SU-DHL-6 (cell line): ENCODE data around the gene VAPB.

Source experiments
- H2AFZ ChIP-seq: fragments of 200-600 bp; sonication (generic); 2 replicates; pipeline ENCODE4 v1.6.1; 2014; ENCODE audit warnings: low read depth, mild to moderate bottlenecking, moderate library complexity, mixed read lengths, antibody characterized with exemption, low read length; ENCODE audit not compliant: severe bottlenecking
- H3F3A ChIP-seq: fragments of 200-600 bp; shearing (Covaris generic); 2 replicates; pipeline ENCODE4 v1.6.0; 2016; ENCODE audit warnings: antibody characterized with exemption, mild to moderate bottlenecking; ENCODE audit not compliant: insufficient read depth
- H3K27ac ChIP-seq: fragments of 200-600 bp; sonication (generic); 2 replicates; pipeline ENCODE4 v1.5.1; 2016; ENCODE audit warnings: low read depth, mild to moderate bottlenecking, low read length, moderate library complexity, mixed read lengths
- H3K27me3 ChIP-seq: fragments of 200-600 bp; sonication (generic), shearing (Covaris generic); 2 replicates; pipeline ENCODE4 v1.6.0; 2014; ENCODE audit warnings: mild to moderate bottlenecking, low read length
- H3K36me3 ChIP-seq: fragments of 200-600 bp; sonication (generic); 2 replicates; pipeline ENCODE4 v1.6.1; 2014; ENCODE audit warnings: mild to moderate bottlenecking, low read length, mixed read lengths
- H3K4me2 ChIP-seq: fragments of 300-600, 200-600 bp; shearing (Covaris generic), sonication (generic); 2 replicates; pipeline ENCODE4 v1.6.0; 2014; ENCODE audit warnings: low read length, low read depth, mild to moderate bottlenecking; ENCODE audit not compliant: poor library complexity, severe bottlenecking
- H3K4me3 ChIP-seq: fragments of 200-600 bp; sonication (generic); 2 replicates; pipeline ENCODE4 v1.5.1; 2014; ENCODE audit warnings: antibody characterized with exemption, low read length, mild to moderate bottlenecking, mixed read lengths; ENCODE audit not compliant: insufficient read depth, poor library complexity, severe bottlenecking
- H3K79me2 ChIP-seq: fragments of 200-600 bp; sonication (generic); 2 replicates; pipeline ENCODE4 v1.6.1; 2014; ENCODE audit warnings: mild to moderate bottlenecking, low read length, moderate library complexity; ENCODE audit not compliant: insufficient read depth
- H3K9ac ChIP-seq: fragments of 200-600 bp; sonication (generic); 2 replicates; pipeline ENCODE4 v1.7.0; 2014; ENCODE audit warnings: mild to moderate bottlenecking, low read length
- H3K9me2 ChIP-seq: fragments of 200-600 bp; sonication (generic); replicated peaks from 2 replicates; pipeline ENCODE4 v1.6.1; 2014; ENCODE audit warnings: low read length; ENCODE audit not compliant: insufficient read depth
- H3K9me3 ChIP-seq: fragments of 200-600 bp; sonication (generic); 2 replicates; pipeline ENCODE4 v1.6.1; 2014; ENCODE audit warnings: low read length, mixed read lengths; ENCODE audit not compliant: insufficient read depth
- H4K20me1 ChIP-seq: fragments of 200-600 bp; sonication (generic); 2 replicates; pipeline ENCODE4 v1.6.1; 2014; ENCODE audit warnings: low read depth, mild to moderate bottlenecking, antibody characterized with exemption, low read length, moderate library complexity, mixed read lengths
- CTCF ChIP-seq: fragments of 200-600 bp; sonication (generic); IDR thresholded peaks from one replicate; pipeline ENCODE4 v1.5.1; 2017; ENCODE audit warnings: antibody characterized with exemption, mild to moderate bottlenecking, low read length, moderate library complexity; ENCODE audit not compliant: insufficient read depth, poor library complexity, severe bottlenecking
- EZH2phosphoT487 ChIP-seq: fragments of 200-600 bp; sonication (generic), shearing (Covaris generic); conservative IDR thresholded peaks from 2 replicates; pipeline ENCODE4 v1.6.1; 2018; ENCODE audit warnings: mild to moderate bottlenecking, antibody characterized with exemption, low read length, moderate library complexity, mixed read lengths

Gene VAPB

GRCh38 chr20:58497076-58497641 is 108.1 kb downstream of the VAPB start:
- Histone ChIP-seq H3K27me3 (no peaks in the 10 kb centered on the region), H3F3A (no peaks in the 10 kb centered on the region), H3K9me3 (no peaks in the 10 kb centered on the region), H3K9ac (no peak overlapping the region), H3K36me3 (no peaks in the 10 kb centered on the region), H3K4me3 (no peak overlapping the region), H3K79me2 (no peaks in the 10 kb centered on the region), H3K27ac (no peak overlapping the region), H3K9me2 (no peaks in the 10 kb centered on the region), H2AFZ (no peak overlapping the region), H4K20me1 (no peaks in the 10 kb centered on the region), H3K4me2 (no peak overlapping the region)
- TF ChIP-seq EZH2phosphoT487 (no peak), CTCF (no peak)

- H3K9me2 ChIP-seq = no peaks in the 10 kb centered on the region
- H3K9ac ChIP-seq = no peak overlapping the region
- H3K79me2 ChIP-seq = no peaks in the 10 kb centered on the region
- no peaks in the 10 kb centered on the region for H3K9me3 ChIP-seq
- no peak for TF ChIP-seq CTCF
- no peak for TF ChIP-seq EZH2phosphoT487
- H3K27me3 ChIP-seq = no peaks in the 10 kb centered on the region
- H3K36me3 ChIP-seq = no peaks in the 10 kb centered on the region
- H3K4me2 ChIP-seq = no peak overlapping the region
- no peak overlapping the region for H2AFZ ChIP-seq
- no peaks in the 10 kb centered on the region for H3F3A ChIP-seq
- H3K27ac ChIP-seq = no peak overlapping the region
- no peak overlapping the region for H3K4me3 ChIP-seq
- H4K20me1 ChIP-seq = no peaks in the 10 kb centered on the region
These were observed 108.9 kb downstream of the VAPB start for GRCh38 chr20:58497724-58498469.

GRCh38 chr20:58498470-58499068 is 109.5 kb downstream of the VAPB start:
- no peak overlapping the region for H3K4me2 ChIP-seq
- H3K9me3 ChIP-seq = peaks cover 4% of the 10 kb centered on the region; the same call in 1 of the 2 replicates
- no peak overlapping the region for H2AFZ ChIP-seq
- no peaks in the 10 kb centered on the region for H4K20me1 ChIP-seq
- H3K79me2 ChIP-seq = no peaks in the 10 kb centered on the region
- no peak overlapping the region for H3K4me3 ChIP-seq
- TF ChIP-seq CTCF (no peak), EZH2phosphoT487 (no peak)
- no peak overlapping the region for H3K27ac ChIP-seq
- no peak overlapping the region for H3K9ac ChIP-seq
- H3K36me3 ChIP-seq = no peaks in the 10 kb centered on the region
- no peaks in the 10 kb centered on the region for H3F3A ChIP-seq
- no peaks in the 10 kb centered on the region for H3K27me3 ChIP-seq
- H3K9me2 ChIP-seq = no peaks in the 10 kb centered on the region
